GM12801 (cell line): ENCODE measurements around the gene ZNFX1.

Experiments
- TF ChIP-seq, protein P1 (sequence below): IDR thresholded peaks from one replicate; pipeline ENCODE4 v1.5.1; 2011; ENCODE audit warnings: control low read depth; ENCODE audit not compliant: insufficient read length; ENCODE audit errors: extremely low read depth

ZNFX1 gene

DNA sequence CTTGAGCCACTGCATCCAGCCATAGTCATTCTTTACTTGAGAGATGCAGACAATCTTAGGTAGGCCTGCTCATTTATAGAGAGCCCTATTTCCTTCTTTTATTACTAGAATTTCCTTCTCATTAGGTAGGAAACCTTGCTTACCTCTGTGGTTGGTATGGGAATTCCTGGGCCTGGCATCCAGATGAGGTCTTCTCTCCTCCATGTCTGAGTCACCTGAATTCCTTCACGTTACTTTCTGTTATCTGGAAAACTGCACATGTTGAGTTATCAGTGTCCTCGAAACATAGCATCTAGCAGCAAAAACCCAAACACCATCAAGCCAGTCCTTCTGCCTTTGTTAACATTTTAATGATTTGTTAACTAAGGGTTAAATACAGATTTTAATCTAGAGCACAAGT, 2.2 kb downstream of the ZNFX1 start:
- TF ChIP-seq, protein P1, sequence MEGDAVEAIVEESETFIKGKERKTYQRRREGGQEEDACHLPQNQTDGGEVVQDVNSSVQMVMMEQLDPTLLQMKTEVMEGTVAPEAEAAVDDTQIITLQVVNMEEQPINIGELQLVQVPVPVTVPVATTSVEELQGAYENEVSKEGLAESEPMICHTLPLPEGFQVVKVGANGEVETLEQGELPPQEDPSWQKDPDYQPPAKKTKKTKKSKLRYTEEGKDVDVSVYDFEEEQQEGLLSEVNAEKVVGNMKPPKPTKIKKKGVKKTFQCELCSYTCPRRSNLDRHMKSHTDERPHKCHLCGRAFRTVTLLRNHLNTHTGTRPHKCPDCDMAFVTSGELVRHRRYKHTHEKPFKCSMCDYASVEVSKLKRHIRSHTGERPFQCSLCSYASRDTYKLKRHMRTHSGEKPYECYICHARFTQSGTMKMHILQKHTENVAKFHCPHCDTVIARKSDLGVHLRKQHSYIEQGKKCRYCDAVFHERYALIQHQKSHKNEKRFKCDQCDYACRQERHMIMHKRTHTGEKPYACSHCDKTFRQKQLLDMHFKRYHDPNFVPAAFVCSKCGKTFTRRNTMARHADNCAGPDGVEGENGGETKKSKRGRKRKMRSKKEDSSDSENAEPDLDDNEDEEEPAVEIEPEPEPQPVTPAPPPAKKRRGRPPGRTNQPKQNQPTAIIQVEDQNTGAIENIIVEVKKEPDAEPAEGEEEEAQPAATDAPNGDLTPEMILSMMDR: no peak

DNA sequence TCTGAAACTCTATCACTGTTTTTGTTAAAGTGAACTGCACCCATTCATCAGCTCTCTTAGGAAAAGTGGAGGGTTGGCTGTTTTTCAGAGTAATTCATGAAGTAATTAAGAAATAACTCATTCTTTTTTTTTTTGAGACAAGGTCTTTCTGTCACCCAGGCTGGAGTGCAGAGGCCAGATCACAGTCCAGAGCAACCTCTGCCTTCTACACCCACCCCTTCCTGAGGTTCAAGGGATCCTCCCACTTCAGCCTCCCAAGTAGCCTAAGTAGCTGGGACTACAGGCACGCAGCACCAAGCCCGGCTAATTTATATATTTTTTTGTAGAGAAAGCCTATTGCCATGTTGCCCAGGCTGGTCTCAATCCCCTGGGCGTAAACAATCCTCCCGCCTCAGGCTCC, 2.6 kb downstream of the ZNFX1 start:
- TF ChIP-seq, protein P1: no peak

DNA sequence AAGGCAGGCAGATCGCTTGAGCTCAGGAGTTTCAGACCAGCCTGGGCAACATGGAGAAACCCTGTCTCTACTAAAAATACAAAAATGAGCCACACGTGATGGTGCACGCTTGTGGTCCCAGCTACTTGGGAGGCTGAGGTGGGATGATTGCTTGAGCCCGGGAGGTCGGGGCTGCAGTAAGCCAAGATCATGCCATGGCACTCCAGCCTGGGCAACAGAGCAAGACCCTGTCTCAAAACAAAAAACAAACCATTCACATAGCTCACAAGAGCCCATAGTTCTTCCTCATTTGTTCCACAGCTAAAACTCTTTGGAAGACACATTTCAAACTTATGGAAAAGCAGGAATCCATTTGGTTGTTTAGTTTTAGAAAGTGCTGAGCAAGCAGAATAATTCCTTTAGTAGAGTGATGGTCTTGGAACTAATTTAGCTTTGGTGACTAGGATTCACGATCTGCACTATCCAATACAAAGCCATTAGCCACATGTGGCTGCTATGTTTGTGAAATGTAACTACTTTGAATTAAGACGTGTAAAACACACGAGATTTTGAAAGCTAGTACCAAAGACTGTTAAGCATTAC, 4.1 kb downstream of the ZNFX1 start:
- TF ChIP-seq, protein P1: no peak

DNA sequence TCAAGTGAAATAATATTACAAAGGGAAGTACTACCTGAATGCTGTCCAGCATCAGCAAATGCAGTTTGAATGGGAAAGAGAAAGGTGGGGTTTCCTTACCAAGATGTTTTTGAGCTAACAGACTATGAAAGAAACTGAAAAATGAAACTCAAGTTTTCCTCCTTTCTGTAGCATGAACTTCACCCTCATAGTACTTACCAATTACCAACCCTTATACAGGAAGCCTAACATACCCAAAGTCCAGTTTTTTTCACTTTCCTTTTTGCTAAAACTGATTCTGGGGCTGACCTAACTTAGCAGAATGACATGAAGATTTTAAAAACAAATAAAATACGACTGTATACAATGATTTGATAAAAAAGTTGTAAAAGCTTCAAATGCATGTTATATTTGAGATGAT, 5.2 kb downstream of the ZNFX1 start:
- TF ChIP-seq, protein P1: no peak

DNA sequence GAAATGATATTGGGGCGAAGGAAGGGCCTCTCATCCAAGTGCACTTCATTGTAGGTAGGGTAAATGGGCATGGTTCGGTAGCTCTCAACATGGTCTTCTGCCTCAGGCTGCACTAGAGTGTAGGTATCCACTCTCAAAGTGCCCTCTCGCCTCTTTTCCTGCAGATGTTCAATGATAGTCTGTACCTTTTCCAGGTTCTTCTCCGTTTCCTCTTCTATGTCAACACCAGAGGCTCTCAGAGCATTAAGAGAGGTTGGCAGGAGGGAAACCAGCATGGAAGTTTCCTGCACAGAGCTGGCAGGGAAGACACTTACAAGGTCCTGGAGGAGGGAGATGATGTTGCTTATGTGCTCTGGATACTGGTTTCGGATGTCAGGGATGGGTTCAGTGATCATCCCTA, 7.1 kb downstream of the ZNFX1 start:
- TF ChIP-seq, protein P1: no peak

DNA sequence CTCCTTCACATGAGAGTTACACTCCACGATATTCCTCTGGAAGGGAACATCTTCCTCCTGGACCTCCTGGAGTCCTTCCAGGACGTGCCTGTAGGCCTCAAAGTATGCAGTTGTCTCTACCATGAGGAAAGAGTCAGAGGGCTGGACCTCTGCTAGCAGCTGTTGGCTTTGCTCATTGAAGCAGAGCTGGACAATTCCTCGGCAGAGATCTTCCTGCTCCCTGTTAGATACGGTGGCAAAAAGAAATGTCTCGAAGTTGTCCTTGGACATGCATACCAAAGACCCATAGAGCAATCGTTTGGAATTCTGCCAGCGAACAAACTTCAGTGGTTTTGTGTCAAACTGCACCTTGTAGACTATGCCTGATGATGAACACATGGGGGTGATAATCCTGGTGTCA, 7.7 kb downstream of the ZNFX1 start:
- TF ChIP-seq, protein P1: no peak

DNA sequence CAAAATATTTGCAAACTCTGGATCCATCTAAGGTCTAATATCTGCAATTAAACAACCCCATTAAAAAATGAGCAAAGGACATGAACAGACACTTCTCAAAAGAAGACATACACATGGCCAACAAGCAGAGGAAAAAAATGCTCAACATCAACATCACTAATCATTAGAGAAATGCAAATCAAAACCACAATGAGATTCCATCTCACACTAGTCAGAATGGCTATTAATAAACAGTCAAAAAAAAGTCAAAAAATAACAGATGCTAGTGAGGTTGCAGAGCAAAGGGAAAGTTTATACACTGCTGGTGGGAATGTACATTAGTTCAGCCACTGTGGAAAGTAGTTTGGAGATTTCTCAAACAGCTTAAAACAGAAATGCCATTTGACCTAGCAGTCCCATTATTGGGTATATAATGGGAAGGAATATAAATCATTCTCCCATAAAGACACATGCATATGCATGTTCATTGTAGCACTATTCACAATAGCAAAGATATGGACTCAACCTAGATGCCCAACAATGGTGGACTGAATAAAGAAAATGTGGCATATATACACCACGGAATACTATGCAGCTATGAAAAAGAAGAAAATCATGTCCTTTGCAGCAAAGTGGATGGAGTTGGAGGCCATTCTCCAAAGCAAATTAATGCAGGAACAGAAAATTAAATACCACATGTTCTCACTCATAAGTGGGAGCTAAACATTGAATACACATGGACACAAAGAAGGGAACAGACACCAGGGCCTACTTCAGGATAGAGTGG, 9.1 kb downstream of the ZNFX1 start:
- TF ChIP-seq, protein P1: no peak
